Spleen (tissue), 7 donors: ENCODE results near the gene POLR3GL.

Experiments used
- CTCF ChIP-seq, 11 experiments: fragments of 200-600 bp in 7 of 11; fragments of 450-650 bp in 4 of 11; sonication (generic) in 4 of 11; IDR thresholded peaks in 8 of 11; conservative IDR thresholded peaks in 3 of 11; 1 replicate in 7 of 11; 2 replicates in 4 of 11; pipeline versions ENCODE4 v1.4.0 to v1.8.0; 2016 to 2021; ENCODE audit warnings: antibody characterized with exemption in 11 of 11, inconsistent platforms in 4 of 11, mild to moderate bottlenecking in 1 of 11
- POLR2A ChIP-seq, 3 donors: fragments of 450-650 bp; IDR thresholded peaks; one replicate each; pipeline ENCODE4 v1.5.1; 2017; ENCODE audit warnings: antibody characterized with exemption in 3 of 3, mild to moderate bottlenecking in 1 of 3
- POLR2AphosphoS5 ChIP-seq, 3 donors: sonication (generic); formaldehyde crosslinking; IDR thresholded peaks; one replicate each; pipeline ENCODE4 v1.5.1; 2017; ENCODE audit warnings: antibody characterized with exemption in 3 of 3
- donor health status: DM: no; HTN: no; CAD: no; lungs with moderate emphysema.
- donor health status: DM: no; HTN: no; CAD: no.
- donor health status: DM: no; HTN: no; CAD: no.

- TF ChIP-seq POLR2A (IDR thresholded peaks at IDR 0.05) (no peak), CTCF (IDR thresholded peaks at IDR 0.05 in 8 of 11, conservative IDR thresholded peaks at IDR 0.05 in 3 of 11) (no peak), POLR2AphosphoS5 (IDR thresholded peaks at IDR 0.05) (no peak)
Measured at GRCh38 chr1:146010126-146010738, 45.7 kb downstream of the POLR3GL start.
